Gastrocnemius medialis (tissue), 4 donors: Measurements from ENCODE around the gene MAT1A. TPM values are rescaled to one million over a fixed set of nuclear protein-coding genes. Genes with fewer than 3 reads are reported as not detected.
"Not testable (repeated sequence)": the region's sequence is repeated elsewhere in the genome, so short reads cannot be mapped to it uniquely, and the experiment has no call there.

Experiments
- ATAC-seq, 2 donors: fragments of 150-250 bp; one replicate each; pipeline ENCODE4 v1.9.1; 2016
- DNase-seq, 2 donors: peaks; one replicate each; pipeline ENCODE4 v3.0.0-alpha.2; 2019
- H3K27ac ChIP-seq, 4 donors: fragments of 200-600 bp; sonication (generic); 1 replicate in 1 of 4; 2 replicates in 3 of 4; pipeline ENCODE4 v1.5.1; 2016 to 2018; ENCODE audit warnings: mild to moderate bottlenecking in 2 of 4, moderate library complexity in 1 of 4
- H3K27me3 ChIP-seq, 3 donors: fragments of 200-600 bp; sonication (generic) in 2 of 3; 1 replicate in 1 of 3; 2 replicates in 2 of 3; pipeline versions ENCODE4 v1.5.1 to v1.6.0; 2016 to 2019; ENCODE audit warnings: mild to moderate bottlenecking in 1 of 3, moderate library complexity in 1 of 3
- H3K36me3 ChIP-seq, 2 donors: fragments of 200-600 bp; sonication (generic) in 1 of 2; one replicate each; pipeline ENCODE4 v1.5.1; 2017 to 2018
- H3K4me1 ChIP-seq, 2 donors: fragments of 200-600 bp; sonication (generic) in 1 of 2; one replicate each; pipeline ENCODE4 v1.5.1; 2016 to 2017; ENCODE audit warnings: mild to moderate bottlenecking in 2 of 2
- H3K4me3 ChIP-seq, 4 donors: fragments of 200-600 bp; sonication (generic) in 3 of 4; 1 replicate in 1 of 4; 2 replicates in 3 of 4; pipeline ENCODE4 v1.5.1; 2016 to 2019; ENCODE audit warnings: mild to moderate bottlenecking in 2 of 4
- H3K9me3 ChIP-seq, 3 donors: fragments of 200-600 bp; sonication (generic) in 2 of 3; 1 replicate in 1 of 3; 2 replicates in 2 of 3; pipeline ENCODE4 v1.5.1; 2016 to 2019
- CTCF ChIP-seq, 5 experiments: fragments of 450-650 bp in 3 of 5; fragments of 200-600 bp in 2 of 5; sonication (generic) in 2 of 5; IDR thresholded peaks in 4 of 5; conservative IDR thresholded peaks in 1 of 5; 1 replicate in 4 of 5; 2 replicates in 1 of 5; pipeline ENCODE4 v1.5.1; 2016 to 2019; ENCODE audit warnings: antibody characterized with exemption in 5 of 5, mild to moderate bottlenecking in 3 of 5, moderate library complexity in 3 of 5
- POLR2A ChIP-seq, 2 donors: fragments of 450-650 bp; IDR thresholded peaks; one replicate each; pipeline ENCODE4 v1.6.1; 2017; ENCODE audit warnings: antibody characterized with exemption in 2 of 2, mild to moderate bottlenecking in 2 of 2, moderate library complexity in 2 of 2
- in situ Hi-C, 4 donors: fragments of 200-750 bp; cut with MboI; loops; one replicate each; pipeline versions ENCODE4 v1.15.0 to v1.8.0; 2017; ENCODE audit warnings: low sequenced_read_pairs in 4 of 4
- intact Hi-C: fragments of 100-400 bp; cut with DNase I; formaldehyde crosslinking; loops from one replicate; pipeline ENCODE4 v1.15.1; 2023; ENCODE audit warnings: low total_unique reads
- total RNA-seq, 4 donors: library from RNA; depleted of rRNA; stranded (reverse); fragments of >200 nt; gene quantifications; one replicate each; pipeline versions ENCODE4 v1.1.0 to v1.2.3, GENCODE V29; 2016

Gene MAT1A
- total RNA-seq, 4 donors from 2014 or later: 1.3 to 1.8 TPM; not detected in 2

GRCh38 chr10:80259405-80259871, 30.0 kb downstream of the MAT1A start:
- H3K27ac ChIP-seq: no peak overlapping the region
- no peak for ATAC-seq
- no peak for TF ChIP-seq POLR2A (IDR thresholded peaks at IDR 0.05)
- TF ChIP-seq CTCF (IDR thresholded peaks at IDR 0.05 in 4 of 5, conservative IDR thresholded peaks at IDR 0.05 in 1 of 5): no peak
- no peaks in the 10 kb centered on the region for H3K27me3 ChIP-seq
- H3K4me3 ChIP-seq: no peak overlapping the region
- DNase-seq: no peak
- in situ Hi-C loops: no loop called here
- H3K9me3 ChIP-seq: no peaks in the 10 kb centered on the region
- H3K36me3 ChIP-seq: no peaks in the 10 kb centered on the region
- intact Hi-C loops: no loop called here
- no peaks in the 10 kb centered on the region for H3K4me1 ChIP-seq

GRCh38 chr10:80256798-80257197, 32.7 kb downstream of the MAT1A start:
- H3K27ac ChIP-seq, intact Hi-C loops, H3K27me3 ChIP-seq, DNase-seq, ATAC-seq, in situ Hi-C loops, H3K9me3 ChIP-seq, H3K4me1 ChIP-seq, H3K36me3 ChIP-seq, H3K4me3 ChIP-seq: not testable (repeated sequence)

DNA sequence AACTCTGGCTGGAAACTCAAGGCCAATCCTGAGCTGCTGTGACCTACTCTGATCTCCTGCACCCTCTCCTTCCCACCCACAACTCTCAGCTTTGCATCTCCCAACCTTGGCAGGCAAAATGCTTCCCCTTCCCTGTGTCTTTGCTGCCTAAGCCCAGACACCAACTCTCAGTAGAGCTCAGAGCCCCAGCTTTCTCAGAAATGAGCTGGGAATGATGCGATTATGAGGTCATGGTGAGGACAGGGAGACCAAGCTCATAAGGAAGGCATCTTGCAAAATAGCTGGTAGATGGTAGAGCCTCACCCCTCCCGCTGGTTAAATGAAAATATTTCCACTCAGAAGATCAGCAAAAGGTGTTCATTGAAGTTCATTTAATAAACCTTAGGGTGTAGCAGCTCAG, 34.7 kb downstream of the MAT1A start:
- DNase-seq, intact Hi-C loops, H3K27me3 ChIP-seq, H3K4me3 ChIP-seq, in situ Hi-C loops, H3K36me3 ChIP-seq, H3K9me3 ChIP-seq, H3K27ac ChIP-seq, ATAC-seq, H3K4me1 ChIP-seq: not testable (repeated sequence)

- DNase-seq, H3K36me3 ChIP-seq, H3K9me3 ChIP-seq, H3K4me1 ChIP-seq, ATAC-seq, in situ Hi-C loops, intact Hi-C loops, H3K27me3 ChIP-seq, H3K4me3 ChIP-seq, H3K27ac ChIP-seq: not testable (repeated sequence)
Observed at GRCh38 chr10:80253963-80254271, 35.5 kb downstream of the MAT1A start.

DNA sequence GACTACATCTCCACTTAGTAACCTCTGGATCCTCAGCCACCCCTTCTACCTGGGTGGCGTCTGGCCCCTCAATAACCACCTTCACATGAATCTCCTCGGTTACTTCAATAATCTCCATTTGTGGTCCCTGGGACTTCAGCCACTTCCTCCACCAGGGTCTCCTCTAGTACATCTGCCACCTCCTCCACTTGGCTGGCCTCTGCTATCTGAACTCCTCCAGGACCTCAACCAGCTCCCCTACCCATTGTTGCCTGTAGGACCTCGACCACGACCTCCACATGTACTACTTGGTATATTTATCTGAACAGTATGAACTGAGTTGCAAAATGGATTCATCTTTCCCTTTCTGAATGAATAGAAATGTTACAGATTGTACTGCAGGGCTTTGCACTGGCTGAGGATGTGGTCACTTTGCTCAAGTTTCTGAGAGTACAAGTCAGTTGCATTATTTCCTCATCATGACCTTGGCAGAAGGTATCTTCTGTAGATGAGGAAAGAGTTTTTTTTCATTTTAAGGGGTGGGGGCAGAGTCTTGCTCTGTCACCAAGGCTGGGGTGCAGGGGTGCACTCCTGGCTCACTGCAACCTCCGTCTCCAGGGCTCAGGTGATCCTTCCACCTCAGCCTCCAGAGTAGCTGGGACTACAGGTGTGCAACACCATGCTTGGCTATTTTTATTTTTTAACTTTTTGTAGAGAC, 36.0 kb downstream of the MAT1A start:
- ATAC-seq: no peak
- TF ChIP-seq POLR2A (IDR thresholded peaks at IDR 0.05) (no peak), CTCF (IDR thresholded peaks at IDR 0.05 in 4 of 5, conservative IDR thresholded peaks at IDR 0.05 in 1 of 5) (no peak)
- in situ Hi-C loops (no loop called here), intact Hi-C loops (no loop called here)
- no peak for DNase-seq
- Histone ChIP-seq H3K9me3 (no peaks in the 10 kb centered on the region), H3K36me3 (no peaks in the 10 kb centered on the region), H3K4me3 (no peak overlapping the region), H3K27me3 (no peaks in the 10 kb centered on the region), H3K4me1 (no peaks in the 10 kb centered on the region), H3K27ac (no peak overlapping the region)

DNA sequence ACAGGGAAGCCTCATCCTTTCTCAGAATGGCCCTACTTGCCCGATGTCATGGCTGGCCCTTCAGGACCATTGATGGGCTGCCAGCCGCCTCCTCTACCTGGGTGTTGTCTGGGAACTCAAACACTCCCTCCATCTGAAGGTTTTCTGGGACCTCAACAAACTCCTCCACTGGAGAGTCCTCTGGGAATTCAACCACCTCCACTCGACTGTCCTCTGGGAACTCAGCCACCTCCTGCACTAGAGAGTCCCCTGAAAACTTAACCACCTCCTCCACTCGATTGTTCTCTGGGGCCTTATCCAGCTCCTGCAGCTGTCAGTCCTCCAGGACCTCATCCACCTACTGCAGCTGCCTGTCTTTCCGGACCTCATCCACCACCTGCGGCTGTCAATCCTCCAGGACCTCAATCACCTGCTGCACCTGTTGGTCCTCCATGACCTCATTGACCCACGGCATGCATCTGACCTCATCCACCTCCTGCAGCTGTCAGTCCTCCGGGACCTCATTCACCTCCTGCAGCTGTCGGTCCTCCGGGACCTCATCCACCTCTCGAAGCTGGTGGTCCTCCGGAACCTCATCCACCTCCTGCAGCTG, 37.1 kb downstream of the MAT1A start:
- Histone ChIP-seq H3K4me1 (no peaks in the 10 kb centered on the region), H3K9me3 (no peaks in the 10 kb centered on the region), H3K4me3 (no peak overlapping the region), H3K36me3 (no peaks in the 10 kb centered on the region), H3K27me3 (no peaks in the 10 kb centered on the region), H3K27ac (no peak overlapping the region)
- in situ Hi-C loops (no loop called here), intact Hi-C loops (no loop called here)
- TF ChIP-seq POLR2A (IDR thresholded peaks at IDR 0.05) (no peak), CTCF (IDR thresholded peaks at IDR 0.05 in 4 of 5, conservative IDR thresholded peaks at IDR 0.05 in 1 of 5) (no peak)
- DNase-seq (no peak), ATAC-seq (no peak)

DNA sequence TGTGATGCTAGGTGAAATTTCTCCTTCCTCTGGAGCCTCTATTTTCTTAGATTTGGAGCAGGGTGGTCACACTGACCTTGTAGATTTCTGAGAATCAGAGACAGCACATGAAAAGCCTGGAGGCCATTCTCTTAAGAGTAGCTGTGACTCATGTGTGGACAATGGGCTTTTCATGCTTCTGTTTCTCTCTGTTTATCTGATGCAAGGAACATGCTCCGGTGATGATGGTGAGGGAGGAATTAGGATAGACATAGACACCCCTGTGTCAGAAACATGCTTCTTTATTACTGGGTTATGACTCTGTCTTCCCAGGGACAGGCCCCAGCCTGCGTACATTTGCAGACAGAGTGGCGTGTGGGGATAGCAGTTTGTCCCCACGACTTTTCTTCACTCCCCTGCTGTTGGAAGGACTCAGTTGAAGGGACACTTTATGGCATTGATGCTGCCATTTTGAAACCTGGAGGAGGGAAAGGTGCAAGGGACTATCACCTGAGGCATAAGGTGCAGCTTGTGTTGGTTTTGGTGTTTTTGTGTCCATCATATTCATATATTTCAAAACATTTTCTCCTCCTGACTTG, 37.7 kb downstream of the MAT1A start:
- DNase-seq, H3K36me3 ChIP-seq, H3K27me3 ChIP-seq, H3K9me3 ChIP-seq, H3K4me1 ChIP-seq, H3K4me3 ChIP-seq, in situ Hi-C loops, H3K27ac ChIP-seq, ATAC-seq, intact Hi-C loops: not testable (repeated sequence)

DNA sequence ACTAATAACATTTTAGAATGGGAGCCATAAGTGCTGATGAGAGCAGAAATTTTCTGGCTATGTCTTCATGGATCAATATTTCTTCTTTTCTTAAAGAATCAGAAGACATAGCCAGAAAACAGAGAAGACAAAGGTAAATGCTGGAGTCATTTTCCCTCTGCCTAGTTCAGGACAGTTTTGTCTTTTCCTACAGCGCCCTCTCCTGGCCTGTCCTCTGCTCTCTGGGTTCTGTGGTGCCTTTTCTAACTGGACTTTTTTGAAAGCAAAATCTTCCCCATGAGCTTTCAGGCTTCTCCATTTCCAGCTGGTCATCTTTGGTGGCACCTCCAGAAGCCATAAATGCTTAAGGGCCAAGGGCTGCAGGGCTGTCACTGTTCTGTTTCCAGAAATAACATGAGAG, 39.1 kb downstream of the MAT1A start:
- H3K36me3 ChIP-seq, DNase-seq, H3K9me3 ChIP-seq, intact Hi-C loops, H3K27ac ChIP-seq, H3K4me1 ChIP-seq, ATAC-seq, H3K4me3 ChIP-seq, H3K27me3 ChIP-seq, in situ Hi-C loops: not testable (repeated sequence)

- ATAC-seq, DNase-seq, H3K9me3 ChIP-seq, H3K4me3 ChIP-seq, intact Hi-C loops, H3K4me1 ChIP-seq, H3K36me3 ChIP-seq, H3K27ac ChIP-seq, H3K27me3 ChIP-seq: not testable (repeated sequence)
- in situ Hi-C loops: loop anchor here in 2 of 4 donors (25.0 kb wide), 1 partner anchor 713 kb away; no protein-coding TSS in a partner anchor
Observed at GRCh38 chr10:80249906-80250305, 39.6 kb downstream of the MAT1A start.
